H1 (cell line): Measurements from ENCODE around the gene COX7B2. TPM values are rescaled to one million over a fixed set of nuclear protein-coding genes. Genes with fewer than 3 reads are reported as not detected.

Source experiments
- CTCF ChIA-PET: fragments of 300-600 bp; sonication (Branson Sonifier 250); formaldehyde crosslinking; loops from one replicate; lab custom pipeline; 2021; ENCODE audit not compliant: partially characterized antibody; lab: Charles Lee
- POLR2A ChIA-PET: fragments of 300-600 bp; sonication (Branson Sonifier 250); formaldehyde crosslinking; loops from one replicate; lab custom pipeline; 2021; ENCODE audit warnings: inconsistent platforms; ENCODE audit not compliant: partially characterized antibody; lab: Charles Lee
- DNase-seq, 2 experiments: peaks; one replicate each; pipeline versions ENCODE4 v3.0.0 to v3.0.0-alpha.2; 2010 to 2022; ENCODE audit warnings: low spot score in 2 of 2, low read depth in 1 of 2, mixed read lengths in 1 of 2
- FAIRE-seq: peaks from 2 replicates; lab custom pipeline; 2011; peaks lifted over from hg19 to GRCh38; lab: Jason Lieb, UNC
- H2AFZ ChIP-seq: 2 replicates; pipeline ENCODE4 v1.8.1; 2012; ENCODE audit warnings: low read length, inconsistent platforms
- H2AK5ac ChIP-seq: 2 replicates; pipeline ENCODE4 v1.6.1; 2013; ENCODE audit warnings: low read depth, low read length
- H2BK120ac ChIP-seq: replicated peaks from 2 replicates; pipeline ENCODE3; 2013; ENCODE audit warnings: low read depth, low read length, inconsistent platforms
- H2BK12ac ChIP-seq: 2 replicates; pipeline ENCODE4 v1.6.1; 2013; ENCODE audit warnings: low read depth, low read length
- H2BK15ac ChIP-seq: 2 replicates; pipeline ENCODE4 v1.6.1; 2013; ENCODE audit warnings: low read length
- H2BK20ac ChIP-seq: 2 replicates; pipeline ENCODE4 v1.6.1; 2013; ENCODE audit warnings: low read length
- H2BK5ac ChIP-seq: 2 replicates; pipeline ENCODE4 v1.6.1; 2013; ENCODE audit warnings: low read depth, low read length
- H3K14ac ChIP-seq: 2 replicates; pipeline ENCODE4 v1.6.1; 2013; ENCODE audit warnings: inconsistent platforms; ENCODE audit not compliant: insufficient read length
- H3K18ac ChIP-seq: 2 replicates; pipeline ENCODE4 v1.6.1; 2013; ENCODE audit warnings: low read length; ENCODE audit errors: extremely low read depth
- H3K23ac ChIP-seq: 2 replicates; pipeline ENCODE4 v1.6.1; 2013; ENCODE audit warnings: inconsistent platforms; ENCODE audit not compliant: insufficient read length
- H3K23me2 ChIP-seq: 2 replicates; pipeline ENCODE4 v1.6.1; 2013; ENCODE audit warnings: low read depth, low read length
- H3K27ac ChIP-seq: 2 replicates; pipeline ENCODE4 v1.6.1; 2011; ENCODE audit warnings: low read depth, low read length, inconsistent platforms
- H3K27me3 ChIP-seq, 4 experiments: replicated peaks in 1 of 4; 1 replicate in 1 of 4; 2 replicates in 3 of 4; pipeline versions ENCODE4 v1.6.1 to v1.8.1; 2011 to 2013; ENCODE audit warnings: low read length in 3 of 4, mild to moderate bottlenecking in 3 of 4, inconsistent platforms in 2 of 4, mixed read lengths in 2 of 4, moderate library complexity in 1 of 4; ENCODE audit not compliant: control insufficient read depth in 3 of 4, insufficient read depth in 3 of 4; ENCODE audit errors: extremely low read depth in 1 of 4
- H3K36me3 ChIP-seq, 4 experiments: 2 replicates each; pipeline versions ENCODE4 v1.6.1 to v1.8.1; 2011 to 2013; ENCODE audit warnings: mild to moderate bottlenecking in 4 of 4, low read length in 3 of 4, moderate library complexity in 2 of 4, control low read depth in 1 of 4, inconsistent platforms in 1 of 4; ENCODE audit not compliant: insufficient read depth in 4 of 4, control insufficient read depth in 2 of 4
- H3K4ac ChIP-seq: replicated peaks from 2 replicates; pipeline ENCODE3; 2013; ENCODE audit warnings: low read length, low read depth, mixed read lengths, inconsistent platforms; ENCODE audit not compliant: insufficient read length
- H3K4me1 ChIP-seq, 4 experiments: replicated peaks in 1 of 4; 1 replicate in 1 of 4; 2 replicates in 3 of 4; pipeline versions ENCODE4 v1.6.1 to v1.8.1; 2011 to 2013; ENCODE audit warnings: low read length in 3 of 4, inconsistent platforms in 2 of 4, mixed read lengths in 1 of 4; ENCODE audit not compliant: insufficient read depth in 4 of 4, control insufficient read depth in 3 of 4
- H3K4me2 ChIP-seq, 2 experiments: 2 replicates each; pipeline versions ENCODE4 v1.6.1 to v1.8.1; 2011 to 2013; ENCODE audit warnings: low read depth in 2 of 2, low read length in 2 of 2, control low read depth in 1 of 2, inconsistent platforms in 1 of 2, mild to moderate bottlenecking in 1 of 2; ENCODE audit not compliant: insufficient read depth in 1 of 2
- H3K4me3 ChIP-seq, 4 experiments: fragments of 200-600, 300-600 bp in 1 of 4; sonication (generic), shearing (Covaris generic), sonication (Bioruptor Twin) in 1 of 4; 2 replicates each; pipeline versions ENCODE4 v1.5.1 to v1.8.1; 2011 to 2016; ENCODE audit warnings: low read length in 4 of 4, low read depth in 3 of 4, control low read depth in 2 of 4, inconsistent platforms in 2 of 4, mild to moderate bottlenecking in 2 of 4, mixed read lengths in 1 of 4, moderate library complexity in 1 of 4; ENCODE audit not compliant: insufficient read depth in 2 of 4; ENCODE audit errors: extremely low read depth in 1 of 4
- H3K56ac ChIP-seq: replicated peaks from 2 replicates; pipeline ENCODE3; 2013; ENCODE audit warnings: low read depth, mild to moderate bottlenecking, mixed read lengths, low read length, inconsistent platforms; ENCODE audit not compliant: insufficient read length
- H3K79me1 ChIP-seq: 2 replicates; pipeline ENCODE4 v1.6.1; 2013; ENCODE audit warnings: low read depth, low read length, control low read depth
- H3K79me2 ChIP-seq, 2 experiments: 2 replicates each; pipeline versions ENCODE4 v1.6.1 to v1.8.1; 2012 to 2013; ENCODE audit warnings: low read length in 2 of 2, mild to moderate bottlenecking in 2 of 2, inconsistent platforms in 1 of 2; ENCODE audit not compliant: insufficient read depth in 2 of 2, control insufficient read depth in 1 of 2
- H3K9ac ChIP-seq, 4 experiments: replicated peaks in 1 of 4; 1 replicate in 1 of 4; 2 replicates in 3 of 4; pipeline versions ENCODE4 v1.6.1 to v1.8.1; 2011 to 2013; ENCODE audit warnings: low read depth in 3 of 4, low read length in 3 of 4, control low read depth in 2 of 4, mild to moderate bottlenecking in 2 of 4, moderate library complexity in 2 of 4, inconsistent platforms in 1 of 4; ENCODE audit errors: extremely low read depth in 1 of 4
- H3K9me3 ChIP-seq, 2 experiments: 2 replicates each; pipeline versions ENCODE4 v1.6.1 to v1.8.1; 2012 to 2013; ENCODE audit warnings: mild to moderate bottlenecking in 2 of 2, moderate library complexity in 2 of 2, control low read depth in 1 of 2, inconsistent platforms in 1 of 2, low read depth in 1 of 2, low read length in 1 of 2, mixed read lengths in 1 of 2; ENCODE audit not compliant: insufficient read depth in 2 of 2
- H4K20me1 ChIP-seq, 2 experiments: replicated peaks in 1 of 2; 2 replicates each; pipeline versions ENCODE3 to v1.8.1; 2011 to 2013; ENCODE audit warnings: inconsistent platforms in 2 of 2, low read length in 2 of 2, mild to moderate bottlenecking in 1 of 2; ENCODE audit not compliant: insufficient read depth in 2 of 2, control insufficient read depth in 1 of 2
- H4K5ac ChIP-seq: 2 replicates; pipeline ENCODE4 v1.6.1; 2013; ENCODE audit warnings: low read length, low read depth, mixed read lengths, inconsistent platforms; ENCODE audit not compliant: insufficient read length
- H4K8ac ChIP-seq: 2 replicates; pipeline ENCODE4 v1.8.0; 2013; ENCODE audit warnings: mild to moderate bottlenecking, moderate library complexity, low read length, inconsistent platforms; ENCODE audit not compliant: insufficient read depth; ENCODE audit errors: extremely low read depth
- H4K91ac ChIP-seq: replicated peaks from 2 replicates; pipeline ENCODE3; 2013; ENCODE audit warnings: low read length, mixed read lengths, inconsistent platforms; ENCODE audit not compliant: insufficient read length
- BACH1 ChIP-seq: IDR thresholded peaks from 2 replicates; pipeline ENCODE4 v1.6.1; 2012; ENCODE audit warnings: low read length, improper control_type of control experiment
- CBX5 ChIP-seq: fragments of 300-800, 300-1000 bp; sonication (generic); IDR thresholded peaks from 2 replicates; pipeline ENCODE4 v1.7.1; 2016; ENCODE audit warnings: antibody characterized with exemption, low read length, low read depth
- GABPA ChIP-seq: IDR thresholded peaks from 2 replicates; pipeline ENCODE4 v1.6.1; 2011; ENCODE audit warnings: mild to moderate bottlenecking, low read length, moderate library complexity, borderline replicate concordance; ENCODE audit not compliant: insufficient read depth
- GTF2F1 ChIP-seq: IDR thresholded peaks from 2 replicates; pipeline ENCODE4 v1.6.1; 2012; ENCODE audit warnings: low read depth, low read length, improper control_type of control experiment, borderline replicate concordance
- KDM4A ChIP-seq: IDR thresholded peaks from one replicate; pipeline ENCODE4 v1.7.1; 2012; ENCODE audit warnings: low read depth, mild to moderate bottlenecking, moderate library complexity, low read length, inconsistent platforms; ENCODE audit not compliant: severe bottlenecking
- KDM5A ChIP-seq: fragments of 200-600 bp; IDR thresholded peaks from 2 replicates; pipeline ENCODE4 v1.7.1; 2012; ENCODE audit warnings: mild to moderate bottlenecking, low read length, inconsistent platforms, mixed read lengths
- MAFK ChIP-seq: IDR thresholded peaks from 2 replicates; pipeline ENCODE4 v1.6.1; 2012; ENCODE audit warnings: low read depth, mild to moderate bottlenecking, improper control_type of control experiment, low read length
- RBBP5 ChIP-seq: IDR thresholded peaks from 2 replicates; pipeline ENCODE4 v1.7.1; 2012; ENCODE audit warnings: low read depth, mild to moderate bottlenecking, inconsistent platforms, low read length, moderate library complexity, borderline replicate concordance
- SRF ChIP-seq: IDR thresholded peaks from 2 replicates; pipeline ENCODE4 v1.6.1; 2011; ENCODE audit warnings: mild to moderate bottlenecking, low read depth, low read length, moderate library complexity
- TEAD4 ChIP-seq: IDR thresholded peaks from 2 replicates; pipeline ENCODE4 v1.6.1; 2012; ENCODE audit warnings: low read depth, low read length, inconsistent platforms, mixed read lengths
- WGBS, 2 experiments: shearing (Covaris generic) in 1 of 2; methylation state at CpG; one replicate each; pipeline versions ENCODE4 v1.1.6 to v1.1.7; 2013 to 2015; ENCODE audit warnings: low lambda C conversion rate in 2 of 2, mixed read lengths in 2 of 2, inconsistent platforms in 1 of 2, low coverage in 1 of 2, missing lambda C conversion rate in 1 of 2; ENCODE audit not compliant: insufficient replicate concordance in 2 of 2, insufficient coverage in 1 of 2, insufficient read length in 1 of 2; ENCODE audit errors: extremely low coverage in 1 of 2, missing lambda C conversion rate in 1 of 2; 5-methylcytosine and 5-hydroxymethylcytosine counted together
- polyA plus RNA-seq, 7 experiments: library from polyadenylated mRNA; depleted of rRNA in 3 of 7; stranded (reverse) in 5 of 7; unstranded in 2 of 7; fragments of >200 nt in 5 of 7; fragments of 200-250 nt in 2 of 7; gene quantifications; 1 replicate in 5 of 7; 2 replicates in 1 of 7; 4 replicates in 1 of 7; pipeline versions ENCODE4 v1.2.1 to v1.2.3, GENCODE V29; 2011 to 2013; ENCODE audit warnings: missing spikeins in 2 of 7, mixed read lengths in 2 of 7
- total RNA-seq: library from RNA; stranded (reverse); fragmentation: NEBNext Ultra II Directional; extraction: Animal tissue kit (Norgen Biotek cat#: 25700); gene quantifications from 2 replicates; pipeline ENCODE4 v1.2.1, GENCODE V29; 2021
- TF ChIP-seq, protein P1 (sequence below): IDR thresholded peaks from 2 replicates; pipeline ENCODE4 v1.6.1; 2011; ENCODE audit warnings: low read depth, mild to moderate bottlenecking, low read length; ENCODE audit not compliant: insufficient read depth
- TF ChIP-seq, protein P2 (sequence below): IDR thresholded peaks from 2 replicates; pipeline ENCODE4 v1.6.1; 2012; ENCODE audit warnings: inconsistent platforms
- TF ChIP-seq, protein P3 (sequence below): IDR thresholded peaks from 2 replicates; pipeline ENCODE4 v1.6.1; 2012; ENCODE audit warnings: inconsistent platforms

The COX7B2 gene
- total and polyA plus RNA-seq, 2 of the 8 experiments (the other 6 are each of a cell fraction or from before 2014, with no cell fraction given) = not detected

GRCh38 chr4:46949822-46950221 is 40.8 kb upstream of the COX7B2 start:
- POLR2A ChIA-PET = no interaction called here
- H3K18ac ChIP-seq = no peak overlapping the region
- FAIRE-seq = no peak
- no peak for TF ChIP-seq MAFK
- no peak for TF ChIP-seq CBX5
- TF ChIP-seq GTF2F1 = no peak
- TF ChIP-seq KDM5A = no peak
- TF ChIP-seq, protein P1, sequence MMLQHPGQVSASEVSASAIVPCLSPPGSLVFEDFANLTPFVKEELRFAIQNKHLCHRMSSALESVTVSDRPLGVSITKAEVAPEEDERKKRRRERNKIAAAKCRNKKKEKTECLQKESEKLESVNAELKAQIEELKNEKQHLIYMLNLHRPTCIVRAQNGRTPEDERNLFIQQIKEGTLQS = no peak
- TF ChIP-seq, protein P2, sequence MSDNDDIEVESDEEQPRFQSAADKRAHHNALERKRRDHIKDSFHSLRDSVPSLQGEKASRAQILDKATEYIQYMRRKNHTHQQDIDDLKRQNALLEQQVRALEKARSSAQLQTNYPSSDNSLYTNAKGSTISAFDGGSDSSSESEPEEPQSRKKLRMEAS = no peak
- no peak for TF ChIP-seq BACH1
- no peak for TF ChIP-seq TEAD4
- TF ChIP-seq, protein P3, sequence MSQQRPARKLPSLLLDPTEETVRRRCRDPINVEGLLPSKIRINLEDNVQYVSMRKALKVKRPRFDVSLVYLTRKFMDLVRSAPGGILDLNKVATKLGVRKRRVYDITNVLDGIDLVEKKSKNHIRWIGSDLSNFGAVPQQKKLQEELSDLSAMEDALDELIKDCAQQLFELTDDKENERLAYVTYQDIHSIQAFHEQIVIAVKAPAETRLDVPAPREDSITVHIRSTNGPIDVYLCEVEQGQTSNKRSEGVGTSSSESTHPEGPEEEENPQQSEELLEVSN = no peak
- no peak for TF ChIP-seq KDM4A
- TF ChIP-seq GABPA = no peak
- TF ChIP-seq RBBP5 = no peak
- TF ChIP-seq SRF = no peak

More at GRCh38 chr4:46949822-46950221, 40.8 kb upstream of the COX7B2 start:
- no peak overlapping the region for H2BK20ac ChIP-seq
- H3K79me1 ChIP-seq = no peaks in the 10 kb centered on the region
- H3K23ac ChIP-seq = no peak overlapping the region
- H3K4me2 ChIP-seq = no peak overlapping the region
- no peak overlapping the region for H3K4me3 ChIP-seq
- no peak overlapping the region for H3K27ac ChIP-seq
- no peak overlapping the region for H3K4ac ChIP-seq
- no peak overlapping the region for H4K8ac ChIP-seq
- no peak overlapping the region for H2BK120ac ChIP-seq
- no peak overlapping the region for H4K91ac ChIP-seq
- no peaks in the 10 kb centered on the region for H3K79me2 ChIP-seq
- H3K23me2 ChIP-seq = no peaks in the 10 kb centered on the region
- H3K9me3 ChIP-seq = no peaks in the 10 kb centered on the region
- no peak overlapping the region for H3K9ac ChIP-seq
- no peaks in the 10 kb centered on the region for H3K36me3 ChIP-seq
- WGBS, 2 experiments = 94% methylated on average over 1 of the region's 1 CpG; no CpG with 5 or more reads in 1 of the 2 experiments
- no peak for DNase-seq
- no peak overlapping the region for H2BK15ac ChIP-seq
- no peak overlapping the region for H2BK5ac ChIP-seq
- no peak overlapping the region for H3K14ac ChIP-seq
- H2AFZ ChIP-seq = no peak overlapping the region; the same call in 1 of the 2 replicates
- H2BK12ac ChIP-seq = no peak overlapping the region
- H4K20me1 ChIP-seq = no peaks in the 10 kb centered on the region
- no peak overlapping the region for H2AK5ac ChIP-seq
- no peaks in the 10 kb centered on the region for H3K4me1 ChIP-seq
- H4K5ac ChIP-seq = no peak overlapping the region
- H3K56ac ChIP-seq = no peak overlapping the region
- H3K27me3 ChIP-seq = no peaks in the 10 kb centered on the region
- CTCF ChIA-PET = interaction anchor here (0.9 to 1.5 kb wide), 3 partner anchors 16 to 620 kb away, joined by 3 to 4 read pairs (median 3); no protein-coding TSS in a partner anchor
